CD4-positive, alpha-beta T cell (primary cell): ENCODE measurements around the gene ERH. TPM values are rescaled to one million over a fixed set of nuclear protein-coding genes. Genes with fewer than 3 reads are reported as not detected.
"Not testable (repeated sequence)": the region's sequence is repeated elsewhere in the genome, so short reads cannot be mapped to it uniquely, and the experiment has no call there.

Experiments
- ATAC-seq: fragments of 200-7000 bp; cut with Tn5 transposase; one replicate; pipeline ENCODE4 v1.10.0; 2022; ENCODE audit warnings: mild to moderate bottlenecking; ENCODE audit not compliant: poor library complexity
- CTCF ChIA-PET: fragments of 350-600 bp; sonication (Branson Sonifier 250); formaldehyde crosslinking; loops from one replicate; lab custom pipeline; 2021; ENCODE audit warnings: antibody characterized with exemption, inconsistent platforms; lab: Charles Lee
- POLR2A ChIA-PET: fragments of 350-600 bp; sonication (Branson Sonifier 250); formaldehyde crosslinking; loops from one replicate; lab custom pipeline; 2021; ENCODE audit warnings: antibody characterized with exemption, inconsistent platforms; lab: Charles Lee
- DNase-seq, 14 experiments: peaks; one replicate each; pipeline ENCODE4 v3.0.0-alpha.2; 2013 to 2020; ENCODE audit warnings: mixed read lengths in 2 of 14
- H3K27ac ChIP-seq, 2 donors: one replicate each; pipeline versions ENCODE4 v1.5.1 to v1.7.0; 2013; ENCODE audit warnings: low read length in 2 of 2, low read depth in 1 of 2, mild to moderate bottlenecking in 1 of 2
- H3K27me3 ChIP-seq, 2 experiments: 1 replicate in 1 of 2; 2 replicates in 1 of 2; pipeline versions ENCODE4 v1.6.1 to v1.7.0; 2013; ENCODE audit warnings: low read length in 2 of 2, control low read depth in 1 of 2, mild to moderate bottlenecking in 1 of 2, moderate library complexity in 1 of 2; ENCODE audit not compliant: insufficient read depth in 2 of 2, control insufficient read depth in 1 of 2
- H3K36me3 ChIP-seq: one replicate; pipeline ENCODE4 v1.6.1; 2013; ENCODE audit warnings: low read length, control low read depth; ENCODE audit not compliant: insufficient read depth
- H3K4me1 ChIP-seq: one replicate; pipeline ENCODE4 v1.6.1; 2013; ENCODE audit warnings: low read length, control low read depth; ENCODE audit not compliant: insufficient read depth
- H3K4me3 ChIP-seq: one replicate; pipeline ENCODE4 v1.5.1; 2013; ENCODE audit warnings: mild to moderate bottlenecking, low read length, moderate library complexity
- H3K9me3 ChIP-seq, 2 experiments: 1 replicate in 1 of 2; 2 replicates in 1 of 2; pipeline versions ENCODE4 v1.6.1 to v1.7.0; 2013; ENCODE audit warnings: low read length in 2 of 2, mild to moderate bottlenecking in 2 of 2, control low read depth in 1 of 2, moderate library complexity in 1 of 2; ENCODE audit not compliant: control insufficient read depth in 1 of 2, insufficient read depth in 1 of 2
- H3K27ac Mint-ChIP-seq: one replicate; pipeline ENCODE4 v1.8.0; 2020; ENCODE audit warnings: mixed read lengths
- H3K27me3 Mint-ChIP-seq: one replicate; pipeline ENCODE4 v1.8.0; 2021; ENCODE audit warnings: mixed read lengths
- H3K36me3 Mint-ChIP-seq: one replicate; pipeline ENCODE4 v1.8.0; 2021; ENCODE audit warnings: low read depth, mixed read lengths
- H3K4me1 Mint-ChIP-seq: one replicate; pipeline ENCODE4 v1.8.0; 2021; ENCODE audit warnings: low read depth, mixed read lengths
- H3K4me3 Mint-ChIP-seq: one replicate; pipeline ENCODE4 v1.8.0; 2020; ENCODE audit warnings: mild to moderate bottlenecking, mixed read lengths
- H3K9me3 Mint-ChIP-seq: one replicate; pipeline ENCODE4 v1.8.0; 2020; ENCODE audit warnings: mixed read lengths
- CTCF ChIP-seq: fragments of 200-600 bp; IDR thresholded peaks from one replicate; pipeline ENCODE4 v1.8.0; 2022; ENCODE audit warnings: antibody characterized with exemption, mild to moderate bottlenecking
- intact Hi-C, 2 experiments: fragments of 100-400 bp; cut with DNase I in 1 of 2; cut with micrococcal nuclease in 1 of 2; formaldehyde crosslinking; loops; one replicate each; pipeline versions ENCODE4 v1.15.1 to v1.9.0; 2023 to 2025; cut with DNase I, micrococcal nuclease
- total RNA-seq, 174 experiments: library from RNA in 2 of 174; stranded (reverse) in 2 of 174; gene quantifications; one replicate each; pipeline ENCODE4 v1.2.3 and lab custom pipeline; 2021 to 2026

Gene ERH
- total RNA-seq, 2 experiments from 2014 or later, result 87.0 to 96.3 TPM

GRCh38 chr14:69424149-69424923 is 26.2 kb upstream of the ERH start:
- Histone ChIP-seq H3K9me3 (no peaks in the 10 kb centered on the region), H3K27me3 (no peaks in the 10 kb centered on the region), H3K4me1 (no peaks in the 10 kb centered on the region), H3K36me3 (peaks cover 41% of the 10 kb centered on the region), H3K27ac (no peak overlapping the region), H3K4me3 (no peak overlapping the region)
- ChIA-PET CTCF (no interaction called here), POLR2A (no interaction called here)
- TF ChIP-seq CTCF, result no peak
- DNase-seq (no peak), ATAC-seq (no peak)
- Mint-ChIP-seq H3K9me3 (no peaks in the 10 kb centered on the region), H3K4me1 (peaks cover 19% of the 10 kb centered on the region), H3K4me3 (no peak overlapping the region), H3K36me3 (peaks cover 72% of the 10 kb centered on the region), H3K27me3 (no peaks in the 10 kb centered on the region), H3K27ac (no peak overlapping the region)
- intact Hi-C loops, result no loop called here

- H3K27me3 ChIP-seq, result no peaks in the 10 kb centered on the region
- Mint-ChIP-seq H3K4me1 (peaks cover 30% of the 10 kb centered on the region), H3K27me3 (no peaks in the 10 kb centered on the region), H3K9me3 (no peaks in the 10 kb centered on the region), H3K36me3 (peaks cover 65% of the 10 kb centered on the region), H3K4me3 (no peak overlapping the region), H3K27ac (no peak overlapping the region)
- H3K27ac ChIP-seq, result no peak overlapping the region
- ChIA-PET CTCF (no interaction called here), POLR2A (no interaction called here)
- no peak for DNase-seq
- no peaks in the 10 kb centered on the region for H3K9me3 ChIP-seq
- no peaks in the 10 kb centered on the region for H3K4me1 ChIP-seq
- no peak for ATAC-seq
- peaks cover 36% of the 10 kb centered on the region for H3K36me3 ChIP-seq
- intact Hi-C loops, result no loop called here
- TF ChIP-seq CTCF, result no peak
- H3K4me3 ChIP-seq, result no peak overlapping the region
Measured at GRCh38 chr14:69423279-69423678, 25.2 kb upstream of the ERH start.

- H3K27me3 Mint-ChIP-seq, H3K9me3 ChIP-seq, intact Hi-C loops, H3K27ac ChIP-seq, H3K36me3 ChIP-seq, ATAC-seq, H3K27me3 ChIP-seq, DNase-seq, H3K4me3 Mint-ChIP-seq, H3K4me3 ChIP-seq, H3K4me1 ChIP-seq, H3K27ac Mint-ChIP-seq, CTCF ChIA-PET, H3K9me3 Mint-ChIP-seq, POLR2A ChIA-PET: not testable (repeated sequence)
- Mint-ChIP-seq H3K36me3 (peaks cover 18% of the 10 kb centered on the region), H3K4me1 (peaks cover 47% of the 10 kb centered on the region)
Measured at GRCh38 chr14:69416087-69416486, 18.0 kb upstream of the ERH start.

- Histone ChIP-seq H3K4me3 (no peak overlapping the region), H3K36me3 (no peaks in the 10 kb centered on the region), H3K9me3 (no peaks in the 10 kb centered on the region), H3K27ac (no peak overlapping the region), H3K27me3 (no peaks in the 10 kb centered on the region), H3K4me1 (no peaks in the 10 kb centered on the region)
- no peaks in the 10 kb centered on the region for H3K27me3 Mint-ChIP-seq
- intact Hi-C loops, result no loop called here
- peaks cover 27% of the 10 kb centered on the region for H3K4me1 Mint-ChIP-seq
- H3K9me3 Mint-ChIP-seq, result no peaks in the 10 kb centered on the region
- H3K4me3 Mint-ChIP-seq, result no peak overlapping the region
- peaks cover 5% of the 10 kb centered on the region for H3K36me3 Mint-ChIP-seq
- ATAC-seq (no peak), DNase-seq (no peak)
- POLR2A ChIA-PET, result interaction anchor here (0.7 kb wide), 1 partner anchor 192 kb away, joined by 3 read pairs; no protein-coding TSS in a partner anchor
- no peak overlapping the region for H3K27ac Mint-ChIP-seq
- TF ChIP-seq CTCF, result no peak
- CTCF ChIA-PET, result interaction anchor here (0.7 to 1.3 kb wide), 2 partner anchors 9 to 262 kb away, joined by 3 read pairs; no protein-coding TSS in a partner anchor
Measured at GRCh38 chr14:69413483-69413882, 15.4 kb upstream of the ERH start.
